Heart right ventricle (tissue), 16 donors: ENCODE data around the gene SMARCA4. TPM values are rescaled to one million over a fixed set of nuclear protein-coding genes. Genes with fewer than 3 reads are reported as not detected.

Source experiments
- ATAC-seq, 8 donors: fragments of 200-7000 bp; cut with Tn5 transposase; one replicate each; pipeline ENCODE4 v1.9.1; 2020; ENCODE audit warnings: mild to moderate bottlenecking in 8 of 8, moderate library complexity in 8 of 8, moderate number of reproducible peaks in 1 of 8
- DNase-seq, 2 donors: peaks; one replicate each; pipeline ENCODE4 v3.0.0-alpha.2; 2020
- H3K27ac ChIP-seq, 10 donors: fragments of 200-600 bp; sonication (generic) in 2 of 10; one replicate each; pipeline versions ENCODE4 v1.5.0 to v1.8.0; 2020 to 2022; ENCODE audit warnings: mild to moderate bottlenecking in 3 of 10
- H3K27me3 ChIP-seq, 7 donors: fragments of 200-600 bp; one replicate each; pipeline ENCODE4 v1.8.0; 2021 to 2022; ENCODE audit warnings: mild to moderate bottlenecking in 2 of 7
- H3K36me3 ChIP-seq, 9 donors: fragments of 200-600 bp; sonication (generic) in 1 of 9; one replicate each; pipeline versions ENCODE4 v1.5.0 to v1.8.0; 2020 to 2022; ENCODE audit warnings: mild to moderate bottlenecking in 2 of 9
- H3K4me1 ChIP-seq, 9 donors: fragments of 200-600 bp; sonication (generic) in 1 of 9; one replicate each; pipeline versions ENCODE4 v1.5.0 to v1.8.0; 2020 to 2022; ENCODE audit warnings: mild to moderate bottlenecking in 4 of 9
- H3K4me3 ChIP-seq, 10 donors: fragments of 200-600 bp; sonication (generic) in 2 of 10; one replicate each; pipeline versions ENCODE4 v1.5.0 to v1.8.0; 2020 to 2022; ENCODE audit warnings: mild to moderate bottlenecking in 7 of 10, moderate library complexity in 2 of 10
- H3K9me3 ChIP-seq, 11 donors: fragments of 200-600 bp in 10 of 11; sonication (generic) in 2 of 11; one replicate each; pipeline versions ENCODE4 v1.5.0 to v1.8.0; 2013 to 2022; ENCODE audit warnings: mild to moderate bottlenecking in 2 of 11, control low read depth in 1 of 11, moderate library complexity in 1 of 11
- WGBS, 2 donors: extraction: QIAGEN DNeasy Blood & Tissue Kit; methylation state at CpG; one replicate each; pipeline ENCODE4 v1.1.7; 2013; ENCODE audit warnings: inconsistent platforms in 1 of 2; 5-methylcytosine and 5-hydroxymethylcytosine counted together
- intact Hi-C, 10 donors: fragments of 100-400 bp; cut with DNase I; formaldehyde crosslinking; loops; one replicate each; pipeline versions ENCODE4 v1.11.1 to v1.14.2; 2022
- polyA plus RNA-seq, 2 donors: library from polyadenylated mRNA; stranded (reverse); fragments of 200-250 nt; gene quantifications; one replicate each; pipeline ENCODE4 v1.2.3, GENCODE V29; 2013
- total RNA-seq, 10 donors: library from RNA; stranded (reverse); fragmentation: NEBNext Ultra II Directional in 3 of 10; extraction: Animal tissue kit (Norgen Biotek cat#: 25700) in 3 of 10; gene quantifications; one replicate each; pipeline versions ENCODE4 v1.2.1 to v1.2.4, GENCODE V29; 2021 to 2023
- TF ChIP-seq, protein P1 (sequence below), 9 donors: fragments of 200-600 bp; sonication (generic) in 2 of 9; IDR thresholded peaks; one replicate each; pipeline versions ENCODE4 v1.5.0 to v1.8.0; 2021 to 2022; ENCODE audit warnings: antibody characterized with exemption in 9 of 9, mild to moderate bottlenecking in 5 of 9, moderate library complexity in 1 of 9
- donor health status: Arrhythmogenic right ventricular cardiomyopathy.
- donor health status: ischemic (EF 13 %, LVEDD 7.1; RV severe dilation, severe dysfunction).
- donor health status: healthy with polysubstance abuse.
- donor health status: DM: no; HTN: yes; CAD: no.
- donor health status: DM: no; HTN: no; CAD: no.
- donor health status: ischemic (EF 25% LVEDD 6.9; RV normal size, moderate dysfunction).
- donor health status: ischemic (EF 25% LVEDD 5.7; RV mildly dilated, moderate dysfunction).
- donor health status: healthy.
- donor health status: DM: yes; HTN: yes; CAD: no.
- donor health status: Ischemic cardiomyopathy.
- donor health status: ischemic (EF 35%, LVEDD 5.7; RV mildly dilated, moderate dysfunction).
- donor health status: nonischemic (EF 11% LVEDD 7.7; RV severe dilation, severe dysfunction).
- donor health status: DM: yes; HTN: yes; CAD: no.
- donor health status: PGD.
- donor health status: ischemic (EF 29% LVEDD 5.4; RV normal size, mild dysfunction).
- donor health status: nonischemic (EF 23%, LVEDD 6.1; RV moderate dilation, normal function).

Gene SMARCA4
- total and polyA plus RNA-seq, 12 donors = 35.2 to 64.8 (median 44.5) TPM

DNA sequence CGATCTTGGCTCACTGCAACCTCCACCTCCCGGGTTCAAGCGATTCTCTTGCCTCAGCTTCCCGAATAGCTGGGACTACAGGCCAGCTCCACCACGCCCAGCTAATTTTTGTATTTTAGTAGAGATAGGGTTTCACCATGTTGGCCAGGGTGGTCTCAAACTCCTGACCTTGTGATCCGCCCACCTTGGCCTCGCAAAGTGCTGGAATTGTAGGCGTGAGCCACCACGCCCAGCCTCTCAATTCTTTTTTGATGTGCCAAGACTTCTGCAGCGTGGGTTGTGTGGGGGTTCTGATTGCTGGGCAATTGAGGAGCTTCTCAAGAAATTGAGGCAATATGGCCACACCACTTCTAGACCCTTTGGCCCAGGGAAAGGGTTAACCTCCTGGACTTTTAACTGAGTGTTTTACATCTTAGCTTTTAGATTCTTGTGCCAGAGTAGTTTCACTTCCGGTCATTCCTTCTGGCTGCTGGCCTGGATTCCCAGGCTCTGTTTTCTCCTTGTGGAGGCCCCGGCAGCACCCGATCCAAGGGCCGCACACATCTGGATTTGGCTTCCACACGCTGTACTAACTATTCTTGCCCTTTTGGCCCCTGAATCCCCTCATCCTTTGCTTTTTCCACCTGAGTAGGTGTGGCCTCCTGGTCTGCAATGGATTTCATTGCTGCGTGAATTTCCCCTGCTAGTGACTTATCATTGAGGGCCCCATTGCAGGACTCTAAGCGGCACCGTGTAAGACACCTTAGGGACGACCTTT lies 14.7 kb downstream of the SMARCA4 start:
- Histone ChIP-seq H3K27ac (peak overlapping the region; percentile 6 to 75 (median 52)), H3K36me3 (no peaks in the 10 kb centered on the region), H3K9me3 (no peaks in the 10 kb centered on the region), H3K27me3 (no peaks in the 10 kb centered on the region), H3K4me1 (peaks cover 17 to 48% (median 31%) of the 10 kb centered on the region in 9 donors), H3K4me3 (peak overlapping the region in 4 of 10 donors; percentile 18 to 21 (median 20))
- intact Hi-C loops = loop anchor here in 1 of 10 donors (2.0 to 10.0 kb wide), 2 partner anchors 15 to 109 kb away; partner anchors contain the start of genes LDLR and SMARCA4
- WGBS, 2 donors = 55 to 65% methylated on average over 19 of the region's 19 CpGs
- ATAC-seq (peak in 7 of 8 donors; percentile 50 to 82 (median 66)), DNase-seq (peak; percentile 53 to 62)
- TF ChIP-seq, protein P1, sequence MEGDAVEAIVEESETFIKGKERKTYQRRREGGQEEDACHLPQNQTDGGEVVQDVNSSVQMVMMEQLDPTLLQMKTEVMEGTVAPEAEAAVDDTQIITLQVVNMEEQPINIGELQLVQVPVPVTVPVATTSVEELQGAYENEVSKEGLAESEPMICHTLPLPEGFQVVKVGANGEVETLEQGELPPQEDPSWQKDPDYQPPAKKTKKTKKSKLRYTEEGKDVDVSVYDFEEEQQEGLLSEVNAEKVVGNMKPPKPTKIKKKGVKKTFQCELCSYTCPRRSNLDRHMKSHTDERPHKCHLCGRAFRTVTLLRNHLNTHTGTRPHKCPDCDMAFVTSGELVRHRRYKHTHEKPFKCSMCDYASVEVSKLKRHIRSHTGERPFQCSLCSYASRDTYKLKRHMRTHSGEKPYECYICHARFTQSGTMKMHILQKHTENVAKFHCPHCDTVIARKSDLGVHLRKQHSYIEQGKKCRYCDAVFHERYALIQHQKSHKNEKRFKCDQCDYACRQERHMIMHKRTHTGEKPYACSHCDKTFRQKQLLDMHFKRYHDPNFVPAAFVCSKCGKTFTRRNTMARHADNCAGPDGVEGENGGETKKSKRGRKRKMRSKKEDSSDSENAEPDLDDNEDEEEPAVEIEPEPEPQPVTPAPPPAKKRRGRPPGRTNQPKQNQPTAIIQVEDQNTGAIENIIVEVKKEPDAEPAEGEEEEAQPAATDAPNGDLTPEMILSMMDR (IDR thresholded peaks at IDR 0.05) = no peak

DNA sequence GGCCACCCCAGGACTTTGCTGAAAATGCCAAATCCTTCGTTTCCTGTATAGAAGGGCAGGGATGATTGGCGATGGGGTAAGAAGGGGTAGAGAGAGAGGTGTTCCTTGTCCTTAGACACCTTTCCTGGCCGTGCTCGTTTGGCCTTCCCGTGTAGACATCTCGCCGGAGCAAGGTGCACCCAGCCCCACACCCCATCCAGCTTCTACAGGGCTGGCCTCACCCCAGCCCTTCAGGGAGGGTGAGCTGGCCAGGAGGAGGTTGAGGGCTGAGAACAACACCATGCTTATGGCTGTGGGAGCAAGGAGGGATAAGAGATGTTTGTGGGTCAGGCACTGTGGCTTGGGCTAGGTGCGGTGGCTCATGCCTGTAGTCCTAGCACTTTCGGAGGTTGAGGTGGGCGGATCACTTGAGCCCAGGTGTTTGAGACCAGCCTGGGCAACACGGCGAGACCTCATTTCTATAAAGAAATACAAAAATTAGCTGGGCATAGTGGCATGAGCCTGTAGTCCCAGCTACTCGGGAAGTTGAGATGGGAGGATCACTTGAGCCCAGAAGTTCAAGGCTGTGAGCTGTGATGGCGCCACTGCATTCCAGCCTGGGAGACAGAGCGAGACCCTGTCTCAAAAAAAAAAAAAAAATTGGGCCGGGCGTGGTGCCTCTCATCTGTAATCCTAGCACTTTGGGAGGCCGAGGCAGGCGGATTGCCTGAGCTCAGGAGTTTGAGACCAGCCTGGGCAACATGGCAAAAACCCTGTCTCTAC lies 15.5 kb downstream of the SMARCA4 start:
- H3K4me1 ChIP-seq = peaks cover 17 to 52% (median 31%) of the 10 kb centered on the region in 9 donors
- H3K4me3 ChIP-seq = peak overlapping the region in 4 of 10 donors; percentile 18 to 21 (median 20)
- TF ChIP-seq, protein P1 (IDR thresholded peaks at IDR 0.05) = no peak
- peaks cover 0 to 4% (median 0%) of the 10 kb centered on the region in 9 donors for H3K36me3 ChIP-seq
- peak overlapping the region in 9 of 10 donors; percentile 31 to 75 (median 53) for H3K27ac ChIP-seq
- ATAC-seq (peak in 5 of 8 donors; percentile 4 to 29 (median 16)), DNase-seq (no peak)
- WGBS, 2 donors = 66 to 72% methylated on average over 19 of the region's 19 CpGs
- no peaks in the 10 kb centered on the region for H3K9me3 ChIP-seq
- intact Hi-C loops = loop anchor here in 1 of 10 donors (10.0 kb wide), 1 partner anchor 108 kb away; the partner anchor contains the start of gene LDLR
- no peaks in the 10 kb centered on the region for H3K27me3 ChIP-seq

DNA sequence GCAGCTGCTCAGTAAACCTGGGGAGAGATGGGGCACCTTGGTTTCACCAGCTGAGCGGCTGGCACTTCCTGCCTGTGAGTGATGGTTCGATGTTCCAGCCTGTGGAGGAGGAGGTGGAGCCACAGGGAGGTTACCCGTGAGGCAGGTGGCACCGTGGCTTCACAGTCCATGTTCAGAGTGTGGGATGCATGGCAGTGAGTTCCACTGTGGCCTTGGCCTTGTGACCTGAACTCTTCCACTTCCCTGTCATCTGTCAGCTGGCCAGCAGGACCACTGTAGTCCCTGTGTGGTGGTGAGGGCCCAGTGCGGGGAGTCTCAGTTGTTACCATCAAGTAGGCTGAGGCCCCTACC lies 16.9 kb downstream of the SMARCA4 start:
- DNase-seq (no peak), ATAC-seq (no peak)
- intact Hi-C loops = loop anchor here in 1 of 10 donors (10.0 kb wide), 1 partner anchor 107 kb away; the partner anchor contains the start of gene LDLR
- Histone ChIP-seq H3K36me3 (peaks cover 0 to 9% (median 0%) of the 10 kb centered on the region in 9 donors), H3K27ac (no peak overlapping the region), H3K27me3 (no peaks in the 10 kb centered on the region), H3K4me3 (no peak overlapping the region), H3K9me3 (no peaks in the 10 kb centered on the region), H3K4me1 (peaks cover 17 to 48% (median 31%) of the 10 kb centered on the region in 9 donors)
- 89 to 93% methylated on average over 5 of the region's 5 CpGs for WGBS, 2 donors
- TF ChIP-seq, protein P1 (IDR thresholded peaks at IDR 0.05) = no peak

DNA sequence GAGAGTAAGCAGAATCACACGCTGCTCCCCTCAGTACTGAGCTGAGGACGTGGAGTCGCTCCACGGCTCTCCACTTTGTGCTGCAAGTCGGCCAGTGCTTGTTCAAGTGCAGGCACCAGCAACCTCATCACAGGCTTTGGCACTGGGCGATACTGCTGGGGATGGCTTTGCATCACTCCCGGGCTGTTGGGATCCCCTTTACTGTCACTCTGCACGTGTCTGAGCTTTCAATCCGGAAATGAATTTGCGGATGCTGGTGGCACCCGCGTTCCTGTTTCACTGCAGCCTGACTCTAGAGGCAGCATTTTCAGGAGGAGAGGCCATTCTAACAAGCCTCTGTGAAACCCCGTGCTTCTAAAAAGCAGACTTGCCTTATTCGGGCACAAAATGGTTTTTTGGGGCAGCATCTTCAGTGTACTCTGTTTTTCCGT lies 19.1 kb downstream of the SMARCA4 start:
- Histone ChIP-seq H3K4me1 (peaks cover 17 to 44% (median 28%) of the 10 kb centered on the region in 9 donors), H3K27ac (no peak overlapping the region)
- WGBS, 2 donors = 80 to 85% methylated on average over 15 of the region's 15 CpGs

More for the DNA sequence above, 19.1 kb downstream of the SMARCA4 start:
- Histone ChIP-seq H3K9me3 (no peaks in the 10 kb centered on the region), H3K27me3 (no peaks in the 10 kb centered on the region), H3K4me3 (no peak overlapping the region), H3K36me3 (peaks cover 0 to 23% (median 12%) of the 10 kb centered on the region in 9 donors)
- intact Hi-C loops = loop anchor here in 1 of 10 donors (10.0 kb wide), 1 partner anchor 105 kb away; the partner anchor contains the start of gene LDLR
- ATAC-seq (no peak), DNase-seq (no peak)
- TF ChIP-seq, protein P1 (IDR thresholded peaks at IDR 0.05) = peak in 1 of 9 donors; percentile 13
